HG03135 (cell line): ENCODE data around the gene CCDC102A.
"Not testable (repeated sequence)": the region's sequence is repeated elsewhere in the genome, so short reads cannot be mapped to it uniquely, and the experiment has no call there.

Source experiments
- ATAC-seq: cut with Tn5 transposase; IDR thresholded peaks from one replicate; pipeline ENCODE4 v1.9.1; 2021; ENCODE audit warnings: mild to moderate bottlenecking, moderate library complexity; ENCODE audit not compliant: unreplicated experiment

CCDC102A gene

DNA sequence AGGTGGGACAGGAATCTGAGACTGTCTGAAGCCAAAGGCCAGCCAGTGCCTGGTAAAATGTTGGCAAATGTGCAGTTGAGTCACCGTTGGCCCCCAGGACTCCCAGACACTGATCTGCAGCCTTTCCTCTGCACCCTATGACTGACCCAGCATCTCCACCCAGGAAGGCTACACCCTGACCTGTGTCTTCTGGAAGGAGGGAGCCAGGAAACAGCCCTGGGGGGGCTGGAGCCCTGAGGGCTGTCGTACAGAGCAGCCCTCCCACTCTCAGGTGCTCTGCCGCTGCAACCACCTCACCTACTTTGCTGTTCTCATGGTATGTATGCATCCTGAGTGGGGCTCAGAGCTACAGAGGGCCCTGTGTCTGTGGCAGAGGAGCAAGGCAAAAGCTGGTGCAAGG is 30.1 kb upstream of the CCDC102A start:
- ATAC-seq, result no peak

DNA sequence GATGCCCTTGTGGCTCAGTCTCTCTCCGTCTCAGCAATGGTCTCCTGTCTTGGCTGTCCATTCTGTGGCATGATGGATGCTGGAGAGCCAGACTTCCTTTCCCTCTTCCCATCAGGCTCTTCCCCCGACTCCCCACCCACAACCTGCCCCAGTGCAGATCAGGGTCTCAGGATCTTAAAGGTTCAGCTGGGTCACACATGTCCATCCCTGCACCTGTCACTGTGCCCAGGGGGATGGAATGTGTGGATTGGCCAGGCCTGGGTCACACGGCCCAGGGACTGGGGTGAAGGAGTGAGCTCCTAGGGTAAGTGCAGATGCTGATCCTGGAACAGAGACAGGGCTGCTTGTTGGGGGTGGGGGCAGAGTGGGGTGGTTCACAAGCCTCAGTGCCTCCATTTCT is 29.1 kb upstream of the CCDC102A start:
- no peak for ATAC-seq

DNA sequence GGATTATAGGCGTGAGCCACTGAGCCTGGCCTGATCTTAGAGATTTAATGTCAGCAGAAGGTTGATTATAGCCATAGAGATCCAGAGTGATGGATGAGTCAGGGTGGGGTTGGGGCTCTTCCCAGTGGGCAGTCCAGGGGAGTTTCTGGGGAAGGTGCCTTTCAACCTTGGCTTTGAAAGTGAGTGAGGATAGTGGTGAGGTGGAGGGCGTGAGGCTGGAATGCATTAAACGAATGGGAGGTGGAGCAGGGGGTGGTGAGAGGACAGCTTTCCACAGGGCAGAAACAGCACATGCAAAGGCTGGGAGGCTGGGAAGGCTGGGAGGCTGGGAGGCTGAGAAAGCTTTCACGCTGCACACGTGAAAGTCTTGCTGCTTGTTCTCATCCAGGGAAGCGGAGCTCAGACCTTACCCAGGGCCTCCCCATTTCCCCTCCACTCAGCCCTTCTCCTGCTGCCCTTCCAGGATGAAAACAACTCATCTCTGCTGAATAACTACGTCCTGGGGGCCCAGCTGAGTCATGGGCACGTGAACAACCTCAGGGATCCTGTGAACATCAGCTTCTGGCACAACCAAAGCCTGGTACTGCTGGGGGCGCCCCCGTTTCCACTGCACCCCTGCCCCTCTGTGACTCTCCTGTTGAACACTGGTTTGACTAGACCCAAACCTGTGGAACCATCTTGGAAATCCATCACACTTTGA is 28.4 kb upstream of the CCDC102A start:
- no peak for ATAC-seq

DNA sequence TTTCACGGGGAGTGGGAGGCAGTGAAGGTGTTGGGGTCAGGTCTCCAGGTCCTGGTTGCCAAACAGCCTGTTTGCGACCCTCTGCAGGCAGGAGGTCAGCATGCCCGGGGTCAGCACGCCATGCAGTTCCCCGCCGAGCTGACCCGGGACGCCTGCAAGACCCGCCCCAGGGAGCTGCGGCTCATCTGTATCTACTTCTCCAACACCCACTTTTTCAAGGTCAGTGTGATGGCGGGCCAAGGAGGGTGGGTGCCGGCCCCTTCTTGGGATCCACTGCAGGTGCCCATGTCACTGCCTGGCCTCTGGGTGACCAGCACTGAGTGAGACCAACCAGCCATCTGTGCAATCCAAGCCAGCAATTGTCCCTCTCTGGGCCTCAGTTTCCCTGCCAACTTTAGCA is 27.4 kb upstream of the CCDC102A start:
- no peak for ATAC-seq

DNA sequence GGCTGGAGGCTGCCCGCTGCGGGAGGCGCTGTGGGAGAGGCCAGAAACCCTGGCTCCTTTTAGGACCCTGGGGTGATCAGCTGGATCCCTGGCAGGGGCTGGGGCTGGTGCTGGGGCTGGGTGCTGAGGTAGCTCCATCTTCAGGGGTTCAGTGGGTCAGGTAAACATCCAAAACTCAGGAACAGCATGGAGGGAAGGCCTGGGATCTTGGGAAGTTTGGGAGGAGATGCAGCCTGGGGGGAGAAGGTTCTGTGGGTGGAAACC is 27.0 kb upstream of the CCDC102A start:
- ATAC-seq, result no peak

DNA sequence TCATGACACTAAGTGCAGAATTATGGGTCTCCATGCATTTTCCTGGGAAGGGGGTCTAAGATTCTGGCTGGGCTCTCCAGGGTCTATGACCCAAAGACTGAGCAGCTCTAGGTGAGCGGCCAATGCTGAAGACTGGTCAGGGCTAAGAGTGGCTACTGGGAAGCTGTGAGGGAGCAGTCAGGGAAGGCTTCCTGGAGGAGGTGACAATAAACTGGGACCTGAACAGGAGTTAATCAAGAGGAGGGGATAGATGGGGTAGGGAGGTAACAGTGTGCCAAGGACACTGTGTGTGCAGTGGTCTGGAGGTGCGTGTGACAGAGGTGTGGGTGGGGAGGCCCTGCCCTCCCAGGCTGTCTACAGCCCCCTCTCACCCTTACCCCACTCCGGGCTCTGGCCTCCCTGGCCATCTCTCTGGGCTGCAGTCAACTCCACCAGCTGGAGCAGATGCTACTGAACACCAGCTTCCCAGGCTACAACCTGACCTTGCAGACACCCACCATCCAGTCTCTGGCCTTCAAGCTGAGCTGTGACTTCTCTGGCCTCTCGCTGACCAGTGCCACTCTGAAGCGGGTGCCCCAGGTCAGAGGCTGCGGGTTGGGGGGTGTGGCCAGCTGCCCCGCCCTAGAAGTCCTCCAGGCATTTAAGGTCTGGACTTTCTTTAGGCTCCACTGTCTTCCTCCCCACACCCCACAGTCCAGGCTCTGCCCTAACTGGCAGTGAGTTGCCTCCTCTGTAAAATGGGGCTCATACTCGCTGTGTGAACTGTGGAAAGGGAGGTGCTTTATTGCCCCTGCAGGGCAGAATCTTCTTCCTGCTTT is 26.5 kb upstream of the CCDC102A start:
- ATAC-seq, result no peak

DNA sequence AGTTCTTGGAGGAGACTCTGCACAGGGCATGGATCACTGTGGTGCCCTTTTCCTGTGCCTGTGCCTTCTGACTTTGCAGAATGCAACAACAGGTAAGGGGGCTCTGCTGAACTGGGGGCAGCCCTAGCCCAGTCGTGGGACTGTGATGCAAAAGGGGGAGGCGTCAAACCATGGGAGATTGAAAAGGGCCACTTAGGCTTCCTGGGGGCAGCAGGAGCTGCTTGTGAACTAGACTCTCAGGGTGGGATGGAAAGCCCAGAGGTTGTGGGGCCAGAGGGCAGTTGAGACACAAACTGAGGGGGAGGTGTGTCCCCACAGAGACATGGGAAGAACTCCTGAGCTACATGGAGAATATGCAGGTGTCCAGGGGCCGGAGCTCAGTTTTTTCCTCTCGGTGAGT is 25.7 kb upstream of the CCDC102A start:
- no peak for ATAC-seq

DNA sequence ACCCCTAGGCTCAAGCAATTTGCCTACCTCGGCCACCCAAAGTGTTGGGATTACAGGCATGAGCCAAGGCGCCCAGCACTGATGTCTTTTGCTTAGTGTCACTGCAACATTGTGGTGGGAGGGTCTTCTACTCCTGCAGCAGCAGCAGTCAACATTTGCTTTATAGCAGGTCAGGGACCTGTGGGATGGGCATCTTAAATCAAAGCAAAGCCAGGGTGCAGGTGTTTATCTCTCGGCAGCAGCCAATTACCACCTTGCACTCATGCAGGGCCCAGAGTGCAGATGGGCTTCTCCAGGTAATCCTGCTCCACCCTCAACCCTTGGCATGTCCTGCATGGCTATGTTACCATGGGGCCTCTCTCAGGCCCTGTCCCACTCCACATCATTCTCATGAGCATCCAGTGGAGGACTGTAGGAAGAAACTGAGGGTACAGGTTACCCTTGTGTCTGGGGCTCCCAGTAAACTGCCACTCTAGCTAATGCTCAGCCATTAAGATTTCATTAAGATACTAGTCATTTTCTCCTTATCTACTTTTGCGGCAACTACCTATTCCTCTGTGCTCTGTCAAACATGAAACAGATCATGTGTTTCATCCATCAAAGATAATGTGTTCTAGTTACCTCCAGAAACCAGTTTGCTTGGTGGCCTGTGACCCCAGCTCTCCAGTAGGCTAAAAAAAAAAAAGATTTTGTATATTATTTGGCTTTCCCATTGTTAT is 22.9 kb upstream of the CCDC102A start:
- ATAC-seq, result no peak

DNA sequence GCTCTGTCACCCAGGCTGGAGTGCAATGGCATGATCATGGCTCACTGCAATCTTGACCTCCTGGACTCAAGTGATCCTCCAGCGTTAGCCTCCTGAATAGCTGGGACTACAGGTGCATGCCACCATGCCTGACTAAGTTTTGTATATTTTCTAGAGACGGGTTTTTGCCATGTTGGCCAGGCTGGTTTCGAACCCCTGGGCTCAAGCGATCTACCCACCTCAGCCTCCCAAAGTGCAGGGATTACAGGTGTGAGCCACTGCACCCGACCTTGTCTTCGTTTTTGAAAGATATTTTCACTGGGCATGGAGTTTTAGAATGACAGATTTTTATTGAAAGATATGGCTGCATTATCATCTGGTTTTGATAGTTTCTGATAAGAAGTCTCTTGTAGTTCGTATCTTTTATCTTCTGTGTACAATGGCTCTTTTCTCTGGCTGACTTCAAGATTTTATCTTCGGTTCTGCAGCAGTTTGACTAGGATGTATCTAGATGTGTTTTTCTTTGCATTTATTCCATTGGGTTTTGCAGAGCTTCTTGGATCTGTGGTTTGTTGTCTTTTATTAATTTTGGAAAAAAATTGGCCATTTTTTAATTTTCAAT is 20.7 kb upstream of the CCDC102A start:
- ATAC-seq, result no peak

DNA sequence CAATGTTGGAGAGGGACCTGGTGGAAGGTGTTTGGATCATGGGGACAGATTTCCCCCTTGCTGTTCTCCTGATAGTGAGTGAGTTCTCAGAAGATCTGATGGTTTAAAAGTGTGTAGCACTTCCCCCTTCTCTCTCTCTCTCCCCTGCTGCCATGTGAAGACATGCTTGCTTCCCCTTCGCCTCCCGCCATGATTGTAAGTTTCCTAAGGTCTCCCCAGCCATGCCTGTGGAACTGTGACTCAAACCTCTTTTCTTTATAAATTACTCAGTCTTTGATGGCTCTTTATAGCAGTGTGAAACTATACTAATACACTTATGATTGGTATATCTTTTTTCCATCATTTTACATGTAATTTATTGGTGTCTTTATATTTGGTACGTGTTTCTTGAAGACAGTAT is 19.5 kb upstream of the CCDC102A start:
- ATAC-seq, result no peak

DNA sequence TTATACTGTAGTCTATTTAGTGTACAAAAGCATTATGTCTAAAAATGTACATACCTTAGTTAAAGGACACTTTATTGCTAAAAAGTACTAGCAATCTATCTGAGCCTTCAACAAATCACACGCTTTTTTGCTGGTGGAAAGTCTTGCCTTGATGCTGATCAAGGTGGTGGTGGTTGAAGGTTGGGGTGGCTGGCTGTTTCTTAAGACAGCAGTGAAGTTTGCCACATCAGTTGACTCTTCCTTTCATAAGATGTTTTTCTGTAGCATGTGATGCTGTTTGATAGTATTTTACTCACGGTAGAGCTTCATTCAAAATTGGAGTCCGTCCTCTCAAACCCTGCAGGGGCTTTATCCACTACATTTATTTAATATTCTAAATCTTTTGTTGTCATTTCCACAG is 14.7 kb upstream of the CCDC102A start:
- ATAC-seq, result no peak

DNA sequence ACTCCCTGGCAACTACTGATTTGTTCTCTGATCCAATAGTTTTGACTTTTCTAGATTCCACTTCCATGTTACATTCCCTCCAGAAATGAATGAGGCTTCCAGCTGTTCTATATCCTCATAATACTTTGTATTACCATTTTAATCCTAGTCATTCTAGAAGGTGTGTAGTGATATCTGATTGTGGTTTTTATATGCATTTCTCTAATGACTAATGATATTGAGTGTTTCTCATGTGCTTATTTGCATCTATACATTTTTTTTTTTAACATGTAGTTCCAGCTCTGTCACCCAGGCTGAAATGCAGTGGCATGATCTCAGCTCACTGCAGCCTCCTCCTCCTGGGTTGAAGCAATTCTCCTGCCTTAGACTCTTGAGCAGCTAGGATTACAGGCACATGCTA is 13.4 kb upstream of the CCDC102A start:
- ATAC-seq, result no peak

DNA sequence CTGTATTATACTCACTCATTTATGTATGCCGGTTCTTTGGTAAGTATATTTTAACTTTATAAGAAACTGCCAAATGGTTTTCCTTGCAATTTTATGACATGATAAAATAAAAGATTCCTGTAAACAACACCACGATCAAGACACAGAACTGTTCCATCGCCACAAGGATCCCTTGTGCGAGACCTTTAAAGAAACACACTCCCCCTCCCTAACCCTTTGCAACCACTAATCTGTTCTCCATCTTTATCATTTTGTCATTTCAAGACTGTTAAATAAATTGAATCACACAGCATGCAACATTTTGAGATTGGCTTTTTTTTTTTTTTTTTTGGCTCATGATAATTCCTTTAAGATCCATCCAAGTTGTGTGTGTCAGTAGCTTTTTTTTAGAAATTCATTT is 12.0 kb upstream of the CCDC102A start:
- ATAC-seq, result no peak

DNA sequence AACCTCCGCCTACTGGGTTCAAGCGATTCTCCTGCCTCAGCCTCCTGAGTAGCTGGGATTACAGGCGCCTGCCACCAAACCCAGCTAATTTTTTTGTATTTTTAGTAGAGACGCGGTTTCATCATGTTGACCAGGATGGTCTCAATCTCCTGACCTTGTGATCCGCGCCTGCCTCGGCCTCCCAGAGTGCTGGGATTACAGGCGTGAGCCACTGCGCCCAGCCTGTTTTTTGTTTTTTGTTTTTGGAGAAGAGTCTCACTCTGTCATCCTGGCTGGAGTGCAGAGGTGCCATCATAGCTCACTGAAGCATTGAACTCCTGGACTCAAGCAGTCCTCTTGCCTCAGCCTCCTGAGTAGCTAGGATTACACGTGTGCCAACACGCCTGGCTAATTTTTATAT is 11.2 kb upstream of the CCDC102A start:
- not testable (repeated sequence) for ATAC-seq

DNA sequence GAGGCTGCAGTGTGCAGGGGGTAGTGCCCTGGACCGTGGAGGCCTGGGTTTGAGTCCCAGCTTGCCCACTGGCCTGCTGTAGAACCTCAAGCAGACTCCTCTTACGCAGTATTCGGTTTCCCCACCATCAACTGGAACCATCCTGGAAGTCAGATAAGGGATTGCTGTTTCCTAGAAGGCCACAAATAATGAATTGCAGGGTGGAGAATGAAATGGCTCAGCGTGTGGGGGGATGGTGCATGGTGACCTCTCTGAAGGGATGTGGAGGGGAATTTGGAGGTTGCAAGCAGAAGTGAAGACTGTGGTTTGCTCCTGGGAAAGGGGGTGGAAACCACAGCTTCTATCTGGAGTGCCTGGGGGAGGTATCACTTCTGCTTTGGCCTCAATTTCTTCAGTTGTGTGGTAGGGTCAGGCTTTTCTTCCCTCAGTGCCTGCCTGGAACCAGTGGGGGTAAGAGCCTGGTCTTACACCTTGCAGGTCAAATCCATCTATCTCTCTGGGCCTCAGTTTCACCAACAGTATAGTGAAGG is 7.8 kb upstream of the CCDC102A start:
- ATAC-seq, result peak; percentile 70

DNA sequence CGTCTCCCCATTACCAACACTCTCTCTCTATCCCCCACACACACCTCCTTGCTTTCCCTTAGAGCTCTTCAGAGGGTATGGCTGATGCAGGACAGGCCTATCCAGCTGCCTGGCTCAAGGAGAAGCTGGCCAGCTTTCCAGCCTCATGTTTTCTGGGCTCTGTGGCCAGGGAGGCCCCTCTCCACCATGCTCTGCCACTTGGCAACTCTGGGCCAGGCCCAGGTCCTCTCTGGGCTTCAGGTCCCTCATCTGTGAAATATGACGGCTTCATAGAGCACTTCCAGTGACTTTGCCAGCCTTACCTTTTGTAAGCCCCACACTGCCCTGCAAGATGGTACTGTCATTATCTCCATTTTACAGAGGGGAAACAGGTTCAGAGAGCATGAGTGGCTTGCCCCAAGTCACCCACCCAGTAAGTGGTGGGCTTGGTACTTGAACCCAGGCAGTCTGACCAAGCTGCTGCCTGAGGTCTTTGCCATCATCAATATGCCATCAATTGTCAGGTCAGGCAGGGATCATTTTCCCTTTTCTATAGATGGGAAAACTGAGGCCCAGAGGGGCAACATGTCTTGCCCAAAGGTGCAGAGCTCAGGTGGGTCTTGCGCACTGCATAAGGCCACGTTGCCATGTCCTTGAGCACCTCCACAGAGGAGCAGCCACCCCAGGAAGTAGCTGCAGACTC is 5.5 kb upstream of the CCDC102A start:
- ATAC-seq, result no peak

DNA sequence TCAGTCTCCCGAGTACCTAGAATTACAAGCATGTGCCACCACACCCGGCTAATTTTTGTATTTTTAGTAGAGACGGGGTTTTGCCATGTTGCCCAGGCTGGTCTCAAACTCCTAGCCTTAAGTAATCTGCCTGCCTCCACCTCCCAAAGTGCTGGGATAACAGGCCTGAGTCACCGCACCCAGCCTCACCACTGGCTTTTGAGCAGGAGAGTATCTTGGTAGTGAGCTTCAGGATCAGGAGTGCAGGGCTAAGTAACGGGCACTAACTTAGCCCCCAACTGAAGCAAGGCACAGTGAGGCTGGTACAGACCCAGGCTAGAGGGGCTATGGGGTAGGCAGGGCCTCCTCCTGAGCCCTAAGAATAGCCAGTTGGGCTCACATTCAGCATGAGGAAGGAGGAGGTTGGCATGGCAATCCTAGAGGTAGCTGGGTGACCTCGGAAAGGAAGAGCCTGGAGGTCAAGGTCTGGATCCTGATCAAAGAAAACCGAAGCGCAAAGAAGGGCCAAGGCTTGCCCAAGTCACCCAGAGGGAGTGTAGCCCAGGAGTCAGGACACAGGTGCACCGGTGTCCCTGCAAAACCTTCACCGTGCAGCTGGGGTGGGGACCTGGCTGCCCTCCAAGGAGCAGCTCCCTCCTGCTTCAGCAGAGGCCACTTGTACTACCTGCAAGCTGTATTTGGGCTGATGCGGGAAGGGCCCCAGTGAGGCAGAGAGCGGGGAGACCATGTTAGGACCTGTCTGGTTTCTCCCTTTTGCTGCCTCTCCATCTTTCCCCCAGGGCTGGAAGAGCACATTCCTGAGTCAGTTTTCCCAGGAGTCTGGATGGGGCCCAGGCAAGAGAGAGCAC is 4.8 kb upstream of the CCDC102A start:
- ATAC-seq, result no peak

DNA sequence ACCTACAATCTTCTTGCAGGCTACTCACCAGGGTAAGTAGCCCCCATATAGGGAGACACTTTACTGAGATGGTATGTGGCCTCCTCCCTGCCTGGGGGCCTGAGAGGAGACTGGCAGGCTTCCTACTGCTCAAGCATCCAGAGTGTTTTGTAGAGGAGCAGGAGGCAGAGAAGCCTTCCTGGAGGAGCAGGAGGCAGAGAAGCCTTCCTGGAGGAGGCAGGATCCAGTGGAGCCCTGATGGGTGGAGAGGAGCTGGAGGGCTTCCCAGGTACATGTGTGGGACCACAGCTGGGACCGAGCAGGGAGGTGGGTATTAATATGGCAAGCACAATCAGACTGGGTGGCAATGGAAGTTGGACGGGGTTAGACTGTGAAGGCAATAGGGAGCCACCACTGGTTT is 4.0 kb upstream of the CCDC102A start:
- ATAC-seq, result no peak

DNA sequence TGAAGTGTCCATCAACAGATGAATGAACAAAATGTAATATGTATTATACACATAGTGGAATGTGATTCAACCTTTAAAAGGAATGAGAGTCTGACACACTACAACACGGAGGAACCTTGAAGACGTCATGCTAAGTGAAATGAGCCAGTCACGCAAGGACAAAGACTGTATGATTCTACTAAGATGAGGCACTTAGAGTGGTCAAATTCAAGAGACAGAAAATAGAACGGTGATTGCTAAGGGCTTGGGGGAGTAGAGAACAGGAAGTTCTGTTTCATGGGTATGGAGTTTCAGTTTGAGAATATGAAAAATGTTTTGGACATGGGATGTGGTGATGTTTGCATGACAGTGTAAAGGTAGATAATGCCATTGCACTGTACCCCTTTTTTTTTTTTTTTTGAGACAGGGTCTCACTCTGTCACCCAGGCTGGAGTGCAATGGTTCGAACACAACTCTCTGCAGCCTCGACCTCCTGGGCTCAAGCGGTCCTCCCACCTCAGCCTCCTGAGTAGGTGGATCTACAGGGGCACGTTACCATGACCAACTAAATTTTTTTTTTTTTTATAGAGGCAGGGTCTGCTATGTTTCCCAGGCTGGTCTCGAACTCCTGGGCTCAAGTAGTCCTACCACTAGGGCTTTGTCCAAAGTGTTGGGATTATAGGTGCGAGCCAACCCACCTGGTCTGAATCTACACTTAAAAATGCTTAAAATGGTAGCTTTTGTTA is 2.9 kb upstream of the CCDC102A start:
- peak; percentile 44 for ATAC-seq
